Occipital lobe (tissue), 2 donors: Measurements from ENCODE around the gene RBP5. TPM values are rescaled to one million over a fixed set of nuclear protein-coding genes. Genes with fewer than 3 reads are reported as not detected.
A peak's percentile ranks its signal among the peaks of the same experiment; 100 is the strongest.

Experiments used
- DNase-seq: peaks from one replicate; lab custom pipeline; 2025; lab: John Stamatoyannopoulos, UW
- total RNA-seq: library from RNA; depleted of rRNA; stranded (reverse); fragments of >200 nt; gene quantifications from one replicate; pipeline ENCODE4 v1.2.3, GENCODE V29; 2014

RBP5 gene, protein sequence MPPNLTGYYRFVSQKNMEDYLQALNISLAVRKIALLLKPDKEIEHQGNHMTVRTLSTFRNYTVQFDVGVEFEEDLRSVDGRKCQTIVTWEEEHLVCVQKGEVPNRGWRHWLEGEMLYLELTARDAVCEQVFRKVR
- not detected for total RNA-seq

DNA sequence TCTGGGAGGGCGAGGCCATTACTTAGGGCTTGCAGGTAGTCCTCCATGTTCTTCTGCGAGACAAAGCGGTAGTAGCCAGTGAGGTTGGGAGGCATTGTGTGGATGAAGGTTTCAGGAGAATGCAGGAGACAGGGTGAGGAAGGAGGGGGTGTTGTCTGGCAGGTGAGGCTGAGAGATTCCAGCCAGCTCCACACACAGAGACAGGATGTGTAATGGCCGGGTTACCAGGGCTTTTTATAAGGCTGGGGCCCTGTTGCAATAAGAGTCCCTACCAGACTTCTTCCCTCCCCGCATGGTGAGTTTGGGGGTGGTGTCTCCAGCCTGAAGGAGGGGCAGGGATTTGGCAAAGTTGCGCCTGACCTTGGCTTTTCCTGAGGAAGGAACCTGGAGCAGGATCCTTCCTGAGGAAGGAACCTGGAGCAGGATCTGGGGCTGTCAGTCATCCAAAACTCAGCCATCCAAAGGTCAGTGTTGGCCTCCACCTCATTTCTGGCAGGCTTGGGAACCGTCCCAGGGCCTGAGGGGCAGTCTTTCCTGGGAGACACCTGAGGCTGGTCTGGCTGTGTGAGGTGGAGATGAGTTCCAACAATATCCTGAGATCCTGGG is at the start of gene RBP5:
TSS of gene RBP5 (minus strand) at position 209 of the 606 bp plus-strand sequence. CDS start at position 95, 114 bp downstream.
- no peak for DNase-seq

DNA sequence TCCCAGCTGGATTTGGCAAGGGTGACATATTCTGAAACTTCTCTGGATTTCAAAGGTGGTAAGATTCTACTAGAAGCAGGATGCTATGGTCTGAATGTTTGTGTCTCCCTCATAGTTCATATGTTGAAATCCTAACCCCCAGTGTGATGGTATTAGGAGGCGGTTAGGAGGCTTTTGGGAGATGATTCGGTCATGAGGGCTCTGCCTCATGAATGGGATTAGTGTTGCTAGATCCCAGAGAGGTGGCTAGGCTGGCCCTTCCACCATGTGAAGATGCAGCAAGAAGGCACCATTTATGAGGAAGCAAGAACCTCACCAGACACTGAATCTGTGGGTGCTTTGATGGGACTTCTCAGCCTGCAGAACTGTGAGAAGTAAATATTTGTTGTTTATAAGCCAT is 49.8 kb upstream of the RBP5 start:
- no peak for DNase-seq

DNA sequence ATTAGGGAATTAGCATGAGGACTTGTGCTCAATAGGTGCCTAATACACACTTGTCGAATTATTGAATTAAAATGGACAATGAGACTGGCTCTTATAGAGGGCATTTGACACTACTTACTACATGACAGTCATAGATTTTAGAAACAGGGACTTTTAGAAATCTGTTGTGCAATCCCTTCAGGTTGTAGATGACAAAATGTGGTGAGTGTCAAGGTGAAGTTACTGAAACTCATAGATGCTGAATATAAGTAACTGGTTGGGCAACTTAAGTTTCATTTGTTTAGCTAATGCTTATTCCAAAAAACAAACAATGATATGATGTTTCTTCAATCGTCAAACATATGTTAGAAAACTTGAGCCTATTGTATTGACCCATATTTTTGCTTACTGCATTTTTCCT is 47.9 kb upstream of the RBP5 start:
- DNase-seq: no peak

DNA sequence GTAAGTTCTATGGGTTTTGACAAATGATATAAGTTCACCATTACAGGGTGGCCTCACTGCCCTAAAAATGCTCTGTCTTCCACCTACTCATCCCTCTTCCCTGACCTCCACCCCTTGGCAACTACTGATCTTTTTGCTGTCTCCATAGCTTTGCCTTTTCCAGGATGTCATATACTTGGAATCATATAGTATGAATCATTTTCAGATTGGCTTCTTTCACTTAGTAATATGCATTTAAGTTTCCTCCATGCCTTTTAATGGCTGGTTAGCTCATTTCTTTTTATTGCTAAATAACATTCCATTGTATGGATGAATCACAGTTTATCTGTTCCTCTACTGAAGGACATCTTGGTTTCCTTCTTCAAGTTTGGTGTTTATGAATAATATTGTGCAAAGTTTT is 46.8 kb upstream of the RBP5 start:
- no peak for DNase-seq

DNA sequence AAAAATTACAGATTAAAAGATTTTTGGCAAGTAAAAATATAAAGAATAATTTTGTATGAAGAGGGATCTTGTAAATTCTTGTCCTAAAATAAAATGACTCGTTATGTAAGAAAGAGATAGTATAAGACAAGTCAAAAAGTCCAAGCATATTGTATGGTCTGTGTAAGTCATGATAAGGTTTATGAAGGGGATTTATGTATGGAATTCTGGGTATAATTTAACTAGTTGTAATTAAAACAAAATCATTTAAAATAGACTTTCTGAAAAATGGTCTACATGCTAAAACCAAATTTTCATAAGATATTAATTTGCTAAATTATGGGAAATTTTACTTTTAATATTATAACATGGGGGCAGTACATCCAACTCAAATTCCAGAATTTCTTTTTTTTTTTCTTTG is 43.2 kb upstream of the RBP5 start:
- no peak for DNase-seq

DNA sequence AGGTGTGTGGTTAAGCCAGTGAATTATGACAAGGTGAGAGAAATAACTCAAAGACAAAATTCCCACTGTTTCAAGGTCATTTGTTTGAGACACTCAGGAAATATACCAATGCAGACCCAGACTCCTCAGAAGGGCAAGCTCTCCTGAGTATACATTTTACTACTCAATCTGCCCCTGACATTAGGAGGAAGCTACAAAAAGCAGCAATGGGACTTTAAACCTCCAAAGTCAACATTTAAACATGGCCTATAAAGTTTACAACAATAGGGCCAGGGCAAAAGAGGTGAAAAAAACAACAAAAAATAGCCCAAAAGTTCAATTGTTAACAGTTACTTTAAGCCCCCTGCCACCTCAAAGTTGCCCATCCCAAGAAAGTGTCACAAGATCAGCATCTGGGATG is 41.3 kb upstream of the RBP5 start:
- no peak for DNase-seq

DNA sequence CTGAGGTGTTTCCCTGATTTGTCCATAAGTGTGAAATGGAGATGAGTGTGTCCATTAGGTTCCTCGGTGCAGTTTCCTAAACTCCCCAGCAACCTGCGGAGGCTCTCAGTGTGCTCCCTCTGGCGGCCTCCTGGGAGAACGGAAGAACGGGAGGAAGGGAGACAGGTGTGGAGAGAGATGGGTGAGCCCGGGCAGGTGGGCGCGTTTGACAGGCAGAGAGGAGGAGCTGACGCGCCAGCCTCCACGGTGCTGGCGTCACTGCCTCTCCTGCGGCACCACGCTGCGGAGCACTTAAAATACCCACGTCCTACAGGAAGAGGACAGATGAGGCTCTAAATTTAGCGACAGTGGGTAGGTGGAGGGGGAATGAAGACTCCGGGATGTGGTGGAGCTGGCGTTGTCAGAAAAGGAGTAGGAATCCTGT is 34.0 kb upstream of the RBP5 start:
- DNase-seq: peak; percentile 55

DNA sequence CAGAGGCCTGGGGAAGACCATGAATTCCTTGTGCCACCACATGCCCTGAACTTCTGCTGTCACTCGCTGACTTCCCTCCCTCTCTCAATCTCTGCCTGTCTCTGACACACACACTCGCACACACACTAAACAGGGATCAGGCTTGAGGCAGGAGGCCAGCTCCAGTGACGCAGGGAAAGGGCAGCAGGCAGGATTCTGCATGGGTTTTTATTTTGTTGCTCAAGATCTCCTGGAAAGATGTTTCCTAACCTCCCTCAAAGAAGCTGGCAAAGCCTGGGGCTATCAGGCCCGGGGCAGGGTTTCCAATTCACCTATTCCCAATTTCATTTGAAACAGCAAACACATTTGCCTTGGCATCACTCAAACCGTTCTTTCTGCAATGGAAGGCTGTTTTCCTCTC is 33.1 kb upstream of the RBP5 start:
- DNase-seq: no peak

DNA sequence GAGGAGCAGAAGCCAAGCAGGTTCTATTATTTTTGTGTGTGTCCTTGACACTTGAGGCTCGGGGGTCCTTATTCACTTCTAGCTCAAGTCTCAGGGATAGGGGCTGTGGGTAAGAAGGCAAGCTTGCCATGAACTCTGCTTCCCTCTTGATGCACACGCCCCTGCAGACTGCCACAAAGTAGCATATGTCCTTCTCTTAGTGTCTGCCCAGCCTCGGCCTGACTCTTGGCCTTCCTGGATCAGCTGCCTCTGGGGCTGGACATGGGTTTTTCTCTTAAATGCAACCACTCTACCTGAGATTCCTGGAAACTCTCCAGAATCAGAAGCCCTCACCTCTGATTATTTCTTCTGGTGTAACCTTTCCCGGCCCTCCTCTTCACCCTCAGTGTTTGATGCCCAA is 32.6 kb upstream of the RBP5 start:
- no peak for DNase-seq

DNA sequence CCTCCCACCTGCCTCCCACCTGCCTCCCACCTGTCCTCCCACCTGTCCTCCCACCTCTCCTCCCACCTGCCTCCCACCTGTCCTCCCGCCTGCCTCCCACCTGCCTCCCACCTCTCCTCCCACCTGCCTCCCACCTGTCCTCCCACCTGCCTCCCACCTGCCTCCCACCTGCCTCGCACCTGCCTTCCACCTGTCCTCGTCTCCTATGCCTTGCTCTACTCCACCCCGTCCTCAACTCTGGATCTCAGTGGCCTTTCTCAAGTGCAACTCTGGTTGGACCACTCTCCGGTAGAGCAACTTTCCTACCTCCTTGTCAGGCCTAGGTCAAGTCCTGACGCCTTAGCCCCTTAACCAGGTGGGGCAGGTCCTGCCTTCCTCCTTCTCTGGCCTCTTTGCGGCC is 31.5 kb upstream of the RBP5 start:
- no peak for DNase-seq

DNA sequence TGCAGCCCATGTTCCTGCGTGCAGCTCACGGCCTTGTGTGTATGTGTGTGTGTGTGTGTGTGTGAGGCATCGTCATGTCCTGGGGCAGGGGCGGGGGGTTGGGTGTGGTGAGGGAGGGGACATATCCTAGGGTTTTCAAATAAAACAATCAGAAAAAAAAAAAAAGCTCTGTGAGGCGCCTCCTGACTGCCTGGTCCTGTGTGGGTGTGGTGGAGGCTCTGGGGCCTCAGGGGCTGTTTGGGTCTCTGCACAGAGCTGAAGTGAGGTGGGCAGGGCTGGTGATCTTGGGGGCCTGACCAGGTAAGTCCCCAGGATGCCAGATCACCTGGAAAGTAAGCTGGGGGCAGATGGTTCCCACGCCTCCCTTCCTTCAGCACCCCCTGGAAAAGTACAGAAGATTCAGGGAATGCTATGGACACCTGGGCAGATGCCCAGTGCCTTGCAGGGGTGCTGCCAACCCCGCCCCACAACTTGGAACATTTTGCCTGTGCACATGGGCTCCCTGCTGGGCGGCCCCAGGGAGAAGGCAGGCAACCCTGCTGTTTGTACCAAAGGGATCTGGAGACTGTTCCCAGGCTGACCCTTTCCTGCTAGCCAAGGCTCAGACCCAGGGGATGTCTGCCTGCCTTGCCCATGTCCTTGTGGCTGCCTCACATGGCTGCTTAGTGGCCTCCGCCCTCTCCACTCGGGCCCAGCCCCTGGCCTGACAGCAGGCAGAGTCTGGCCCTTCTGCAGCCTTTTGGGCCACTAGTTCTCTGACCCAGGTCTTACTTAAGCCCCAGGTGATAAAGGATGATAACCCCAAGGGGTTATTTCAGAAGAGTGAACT is 30.3 kb upstream of the RBP5 start:
- peak; percentile 50 for DNase-seq

DNA sequence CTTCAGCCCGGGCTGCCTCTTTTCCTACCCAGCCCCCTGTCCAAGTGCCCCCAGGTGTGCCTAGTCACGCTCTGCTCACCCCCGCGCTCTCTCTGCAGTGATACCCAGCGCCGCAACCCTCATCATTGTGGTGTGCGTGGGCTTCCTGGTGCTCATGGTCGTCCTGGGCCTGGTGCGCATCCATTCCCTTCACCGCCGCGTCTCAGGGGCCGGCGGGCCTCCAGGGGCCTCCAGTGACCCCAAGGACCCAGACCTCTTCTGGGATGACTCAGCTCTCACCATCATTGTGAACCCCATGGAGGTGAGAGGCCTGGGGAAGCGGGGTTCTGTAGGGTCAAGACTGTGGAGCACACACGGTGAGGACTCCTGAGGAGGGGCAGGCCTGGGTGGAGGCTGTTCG is 28.7 kb upstream of the RBP5 start:
- DNase-seq: no peak

DNA sequence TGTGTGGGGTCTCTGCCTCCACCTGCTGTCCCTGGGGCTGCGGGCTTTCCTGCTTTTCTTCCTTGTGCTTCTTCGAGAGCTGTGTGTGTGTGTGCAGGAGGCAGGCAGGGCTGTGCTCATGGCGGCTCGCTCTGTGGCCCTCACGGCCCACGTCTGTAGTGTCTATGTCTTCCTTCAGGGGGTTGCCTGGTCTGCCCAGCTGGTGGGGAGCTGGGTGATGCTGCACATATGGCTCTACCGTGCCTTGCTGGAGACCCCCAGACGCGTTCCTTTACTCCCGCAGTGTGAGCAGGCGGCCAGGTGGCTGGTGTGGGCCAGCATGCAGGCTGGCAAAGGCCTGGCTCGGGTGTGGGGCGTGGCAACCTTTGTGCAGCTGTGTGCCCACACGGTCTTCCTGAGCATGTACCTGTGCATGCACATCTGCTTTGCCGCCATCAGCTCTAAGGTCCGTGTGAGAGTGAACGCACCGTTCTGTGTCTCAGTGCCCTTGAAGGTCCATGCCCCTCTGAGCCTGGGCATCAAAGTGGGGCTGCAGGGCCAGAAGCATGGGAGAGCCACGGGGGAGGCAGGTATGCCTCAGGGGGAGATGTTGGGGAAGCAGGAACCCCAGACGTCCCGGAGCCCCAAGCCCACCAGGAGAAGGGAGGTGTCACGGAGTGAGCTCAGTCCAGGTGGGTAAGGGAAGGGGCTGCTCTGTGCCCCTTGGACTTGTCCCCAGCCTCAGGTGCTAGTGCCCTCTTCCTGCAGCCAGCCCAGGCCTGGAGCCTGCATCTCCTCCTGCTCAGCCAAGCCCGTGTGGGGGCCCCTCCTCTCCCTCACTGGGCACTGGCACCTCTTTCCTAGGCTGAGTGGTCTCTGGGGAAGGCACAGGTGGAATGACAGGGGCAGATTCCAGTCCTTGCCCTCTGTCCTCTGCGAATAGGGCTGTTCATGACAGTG is 27.8 kb upstream of the RBP5 start:
- DNase-seq: no peak

DNA sequence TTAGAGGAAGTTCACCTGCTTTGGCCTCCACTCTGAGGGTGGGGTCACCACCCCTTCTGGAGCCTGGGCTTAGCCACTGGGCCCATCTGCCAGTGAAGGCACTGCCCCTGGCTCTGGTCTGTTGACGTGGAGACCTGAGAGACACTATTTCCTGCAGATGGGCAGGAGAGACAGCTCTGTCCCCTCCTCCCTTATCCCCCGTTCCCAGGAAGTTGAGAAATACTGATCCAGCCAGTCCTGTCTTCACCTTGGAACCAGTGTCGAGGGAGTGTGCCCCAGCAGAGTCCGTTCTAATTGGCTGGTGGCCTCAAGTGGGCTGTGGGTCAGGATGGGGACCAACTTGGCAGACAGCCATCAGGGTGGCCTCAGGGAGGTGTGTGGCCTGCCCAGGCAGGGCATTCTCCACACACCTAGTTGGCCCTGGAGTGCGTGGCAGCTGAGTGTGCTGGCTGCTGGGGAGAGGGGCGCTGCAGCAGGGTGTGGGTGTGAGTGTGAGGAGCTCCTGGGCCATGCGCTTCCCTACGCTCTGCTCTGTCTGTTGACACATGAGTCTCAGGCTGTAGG is 26.9 kb upstream of the RBP5 start:
- no peak for DNase-seq

DNA sequence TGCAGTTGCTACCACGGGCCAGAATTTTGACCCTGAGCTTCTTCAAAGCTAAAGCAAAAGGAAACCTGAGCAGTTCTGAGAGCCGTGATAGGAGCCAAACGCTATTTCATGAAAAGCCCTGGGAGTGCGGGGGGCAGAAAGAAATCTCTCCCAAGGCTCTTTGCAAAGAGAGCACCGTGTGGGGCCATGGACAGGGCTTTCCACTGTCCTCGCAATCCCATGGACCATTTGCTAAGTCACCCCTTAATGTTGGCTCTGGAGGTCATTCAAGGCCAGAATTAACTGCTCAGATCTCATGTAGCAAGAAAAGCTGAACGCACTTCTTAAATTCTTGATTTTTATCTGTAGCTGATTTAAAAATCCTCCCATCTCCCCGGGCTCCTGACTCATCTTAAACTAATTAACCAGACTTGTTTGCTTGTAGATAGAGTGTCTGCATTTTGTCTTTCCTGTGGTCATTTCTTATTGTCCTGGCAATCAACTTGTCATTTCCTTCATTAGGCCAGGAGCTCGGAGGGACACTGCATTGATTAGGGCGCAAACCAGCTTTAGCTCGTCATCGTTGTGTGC is 26.3 kb upstream of the RBP5 start:
- DNase-seq: no peak

DNA sequence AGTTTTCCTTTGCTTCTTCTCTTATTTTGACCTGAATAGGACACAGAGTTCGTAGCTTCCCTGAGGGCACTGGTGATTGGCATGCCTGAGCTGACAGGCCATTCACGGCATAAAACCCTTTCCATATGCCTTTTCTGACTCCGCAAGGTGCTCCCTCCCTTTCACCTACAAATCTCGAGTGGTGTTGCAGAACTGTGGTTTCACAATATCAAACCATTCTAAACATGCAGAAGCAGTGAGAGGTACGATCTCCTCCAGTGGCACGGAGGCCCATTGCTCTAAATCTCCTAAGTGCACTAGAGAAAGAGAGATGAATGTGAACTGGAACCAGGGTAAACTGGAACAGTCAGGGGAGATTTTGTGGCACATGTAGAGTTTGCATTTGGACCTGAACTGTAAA is 25.4 kb upstream of the RBP5 start:
- no peak for DNase-seq

DNA sequence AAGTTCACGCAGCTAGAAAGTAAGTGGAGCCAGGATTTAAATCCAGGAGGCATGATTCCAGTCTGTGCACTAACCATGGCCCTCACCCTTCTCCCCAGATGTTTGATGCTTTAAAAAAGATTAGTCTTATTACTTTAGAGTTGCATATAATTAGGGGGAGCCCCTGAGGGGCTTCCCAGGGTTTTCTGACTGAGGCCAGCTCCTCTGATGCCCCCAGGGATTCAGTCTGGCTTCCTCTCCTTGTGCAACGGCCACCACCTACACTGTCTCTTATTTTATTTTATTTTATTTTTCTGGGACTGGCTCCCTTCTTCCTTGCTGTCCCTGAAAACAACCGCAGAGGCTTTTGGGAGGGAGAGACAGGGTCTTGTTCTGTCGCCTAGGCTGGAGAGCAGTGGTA is 24.1 kb upstream of the RBP5 start:
- no peak for DNase-seq

DNA sequence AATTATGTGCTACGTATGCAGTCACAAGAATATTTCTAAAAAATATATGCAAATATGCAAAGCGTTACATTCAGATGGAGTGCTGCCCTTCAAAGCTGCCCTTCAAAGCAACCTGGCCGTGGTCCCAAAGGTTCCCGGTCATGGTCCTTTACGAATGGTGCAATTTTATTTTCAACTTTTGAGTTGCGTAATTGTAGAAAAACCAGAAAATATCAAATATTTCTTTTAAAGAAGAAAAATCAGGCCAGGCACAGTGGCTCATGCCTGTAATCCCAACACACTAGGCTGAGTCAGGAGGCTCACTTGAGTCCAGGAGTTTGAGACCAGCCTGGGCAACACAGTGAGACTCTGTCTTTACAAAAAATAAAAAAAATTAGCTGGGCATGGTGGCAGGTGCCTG is 22.8 kb upstream of the RBP5 start:
- DNase-seq: no peak

DNA sequence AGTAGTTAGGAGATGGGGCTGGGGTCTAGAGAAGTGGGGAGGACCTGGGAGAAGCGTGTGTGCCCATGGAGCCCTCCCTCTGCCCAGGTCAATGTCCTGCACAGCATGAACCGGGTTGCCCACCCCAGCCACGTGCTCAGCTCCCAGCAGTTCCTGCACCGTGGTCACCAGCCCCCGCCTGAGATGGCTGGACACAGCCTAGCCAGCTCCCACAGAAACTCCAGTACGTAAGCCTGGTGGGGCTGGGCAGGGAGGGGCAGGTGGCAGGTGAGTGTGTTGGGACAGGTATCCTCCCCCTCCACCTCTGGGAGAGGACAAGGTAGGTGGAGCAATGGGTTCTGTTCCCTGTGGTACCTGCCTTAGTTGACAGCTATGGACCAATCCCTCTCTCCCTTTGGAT is 22.2 kb upstream of the RBP5 start:
- no peak for DNase-seq

DNA sequence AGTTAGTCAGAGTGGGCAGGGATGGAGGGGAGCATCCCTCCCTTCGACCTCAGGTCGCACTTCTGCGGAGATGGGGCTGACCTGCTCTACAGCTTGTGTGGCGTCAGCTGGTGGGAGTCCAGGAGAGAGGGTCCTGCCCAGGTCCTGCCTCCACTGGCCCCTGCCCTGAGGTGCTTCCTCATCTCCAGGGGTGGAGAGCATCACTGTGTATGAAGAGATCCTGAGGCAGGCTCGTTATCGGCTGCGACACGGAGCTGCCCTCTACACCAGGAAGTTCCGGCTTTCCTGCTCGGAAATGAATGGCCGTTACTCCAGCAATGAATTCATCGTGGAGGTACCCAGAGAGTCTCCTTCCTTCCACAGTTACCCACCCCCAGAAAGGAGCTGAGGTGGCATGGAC is 21.7 kb upstream of the RBP5 start:
- DNase-seq: no peak

DNA sequence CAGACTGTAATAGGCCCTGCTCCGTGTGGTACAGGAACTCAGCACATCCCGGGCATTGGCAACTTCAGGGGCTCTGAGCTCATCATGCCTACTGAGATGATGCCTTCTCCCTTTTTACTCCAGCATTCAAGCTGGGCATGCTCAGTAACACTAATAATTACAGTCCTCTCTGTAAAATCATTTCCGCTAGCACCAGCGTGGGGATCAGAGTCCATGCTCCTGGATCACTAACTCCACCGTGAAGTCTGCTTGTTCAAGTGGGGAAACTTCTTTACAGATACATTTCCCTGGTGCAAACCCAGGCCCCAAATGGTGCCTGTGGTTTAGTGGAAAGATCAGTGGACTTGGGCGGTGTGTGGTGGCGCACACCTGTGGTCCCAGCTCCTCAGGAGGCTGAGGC is 18.2 kb upstream of the RBP5 start:
- no peak for DNase-seq
